NCI-H524 treated with DMSO at 0.1 percent for 48 hours (cell line): ENCODE results near the gene PRKG1.
"Not testable (repeated sequence)": the region's sequence is repeated elsewhere in the genome, so short reads cannot be mapped to it uniquely, and the experiment has no call there.

ENCODE experiments used
- DNase-seq: peaks from one replicate; lab custom pipeline; 2025; lab: John Stamatoyannopoulos, UW

Gene PRKG1

GRCh38 chr10:51117053-51117660, 42.9 kb downstream of the PRKG1 start:
- no peak for DNase-seq

GRCh38 chr10:51117794-51118193, 43.5 kb downstream of the PRKG1 start:
- DNase-seq = no peak

- no peak for DNase-seq
Observed at GRCh38 chr10:51119441-51119840, 45.2 kb downstream of the PRKG1 start.

DNA sequence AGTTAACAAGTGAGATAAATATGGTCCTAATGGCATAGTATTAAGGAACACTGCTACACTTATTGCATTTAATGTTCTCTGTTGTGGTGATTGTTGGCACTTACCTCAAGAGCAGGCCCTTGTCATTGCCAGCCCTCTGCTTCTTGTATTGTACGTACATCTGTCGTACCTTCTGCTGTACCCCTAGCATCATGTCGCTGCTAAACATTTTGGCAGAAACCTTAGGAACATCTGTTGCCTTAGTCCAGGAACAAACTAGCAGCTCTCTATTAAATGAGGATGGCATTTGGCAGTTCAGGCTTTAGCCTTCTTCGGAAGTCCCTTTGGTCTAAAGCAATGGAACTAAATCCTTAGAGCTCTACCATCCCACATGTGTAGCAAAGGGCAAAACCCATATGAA, 47.6 kb downstream of the PRKG1 start:
- peak; percentile 72 for DNase-seq

DNA sequence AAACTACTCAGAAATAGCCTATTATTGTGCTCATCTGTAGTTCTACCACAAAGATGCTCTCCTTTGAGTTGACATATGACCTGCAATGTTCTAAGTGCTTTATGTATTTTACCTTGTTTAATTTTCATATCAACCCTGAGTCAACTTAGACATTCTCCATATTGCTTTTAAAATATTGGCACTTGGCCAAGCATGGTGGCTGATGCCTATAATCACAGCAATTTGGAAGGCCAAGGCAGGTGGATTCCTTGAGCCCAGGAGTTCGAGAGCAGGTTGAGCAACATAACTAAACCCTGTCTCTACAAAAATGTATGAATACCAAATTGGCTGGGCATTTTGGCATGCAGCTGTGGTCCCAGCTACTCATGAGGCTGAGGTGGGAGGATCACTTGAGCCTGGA, 50.6 kb downstream of the PRKG1 start:
- no peak for DNase-seq

- no peak for DNase-seq
Observed at GRCh38 chr10:51125518-51125917, 51.2 kb downstream of the PRKG1 start.

DNA sequence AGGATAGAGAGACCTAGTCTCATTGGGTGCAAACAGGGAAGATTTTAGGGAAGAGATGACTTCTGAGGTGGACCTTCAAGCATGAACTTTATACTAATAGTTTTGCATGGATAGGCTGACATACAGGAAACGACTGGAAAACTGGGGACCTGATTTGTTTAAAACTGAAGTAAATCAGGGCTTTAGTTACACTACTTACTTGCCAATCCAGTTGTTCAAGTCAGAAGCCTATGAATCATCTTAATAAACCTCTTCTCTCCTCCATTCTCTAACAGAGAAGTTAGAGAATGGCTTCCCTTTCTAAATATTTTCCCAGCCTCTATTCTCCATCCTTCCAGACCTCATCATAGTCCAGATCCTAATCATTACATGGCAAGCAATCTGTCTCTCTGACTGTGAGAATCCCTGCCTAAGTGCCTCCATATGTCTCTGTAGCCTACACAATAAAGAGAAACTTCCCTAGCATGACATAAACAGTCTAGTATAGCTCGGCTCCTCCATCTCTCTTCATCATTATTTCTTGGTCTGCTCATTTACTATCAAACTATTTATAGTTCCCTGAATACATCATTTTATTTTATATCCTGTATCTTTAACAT, 55.8 kb downstream of the PRKG1 start:
- DNase-seq = peak; percentile 16

DNA sequence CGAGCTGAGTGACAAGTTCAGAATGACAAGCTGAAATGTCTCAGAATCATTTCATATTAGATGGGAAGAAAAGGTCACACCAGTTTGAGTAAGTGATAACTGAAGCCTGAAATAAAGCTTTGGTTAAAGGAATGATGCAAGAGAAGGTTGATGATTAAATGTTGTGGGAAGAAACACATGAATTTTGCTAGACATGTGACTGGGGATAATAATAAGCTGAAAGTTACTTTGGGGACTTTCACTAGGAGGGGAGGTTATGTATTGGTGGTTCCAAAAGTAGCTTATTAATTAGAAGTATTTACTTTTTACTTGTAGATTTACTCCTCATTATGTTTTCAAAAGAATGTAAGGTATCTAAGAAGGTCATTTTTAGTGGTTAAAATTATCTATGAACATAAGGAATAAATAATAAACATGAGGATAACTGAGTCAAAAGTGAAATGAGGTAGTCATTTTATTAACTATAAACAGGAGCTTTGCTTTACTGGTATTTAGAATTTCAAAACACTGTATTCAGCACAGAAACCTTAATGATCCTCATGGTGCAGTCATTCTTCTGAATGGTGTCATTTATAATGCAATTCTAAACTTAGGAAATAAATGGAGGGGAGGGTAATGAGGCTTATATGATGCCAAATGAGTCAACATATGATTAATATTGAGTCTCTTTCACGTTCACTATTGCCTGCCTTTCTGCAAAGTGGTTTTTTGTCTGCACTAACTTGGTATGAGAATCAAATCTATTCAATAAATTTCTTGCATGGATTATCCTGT, 63.7 kb downstream of the PRKG1 start:
- DNase-seq = no peak

DNA sequence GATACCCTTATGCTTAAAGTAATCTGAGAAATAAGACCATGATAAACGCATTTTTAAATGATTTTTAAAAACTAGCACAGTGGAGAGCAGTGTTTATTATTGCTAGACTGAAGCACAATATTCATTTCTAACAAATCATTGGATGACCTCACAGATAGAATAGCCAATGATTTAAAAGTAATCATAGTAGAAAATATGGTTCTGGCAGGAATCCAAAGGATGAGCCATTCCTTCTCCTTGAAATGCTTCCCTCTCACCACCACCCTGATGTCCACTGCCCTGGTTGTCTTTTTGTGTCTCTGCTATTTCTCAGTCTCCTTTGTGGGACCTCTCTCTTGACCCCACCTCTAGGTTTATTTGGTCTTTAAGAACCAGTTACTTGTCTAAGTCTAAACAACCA, 64.9 kb downstream of the PRKG1 start:
- DNase-seq = no peak

- no peak for DNase-seq
Observed at GRCh38 chr10:51141010-51141409, 66.7 kb downstream of the PRKG1 start.

GRCh38 chr10:51144161-51144781, 70.0 kb downstream of the PRKG1 start:
- DNase-seq = no peak

DNA sequence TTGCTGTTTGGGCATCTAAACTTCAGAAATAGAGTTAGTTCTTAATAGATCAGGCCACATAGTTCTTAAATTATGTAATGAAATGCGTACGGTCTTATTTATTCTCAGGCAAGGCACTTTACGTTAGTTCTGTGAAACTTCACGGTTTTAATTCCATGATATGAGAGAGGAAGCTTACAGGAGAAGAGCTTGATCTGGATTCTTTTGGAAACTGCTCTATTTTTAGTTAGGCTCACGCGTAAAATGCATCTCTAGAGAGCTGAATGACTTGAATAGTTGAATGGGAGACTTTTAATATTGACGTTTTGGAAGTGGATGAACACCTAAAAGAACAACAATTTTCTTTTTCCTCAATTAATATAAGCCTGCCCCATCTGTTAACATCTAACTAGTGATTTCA, 71.1 kb downstream of the PRKG1 start:
- no peak for DNase-seq

- no peak for DNase-seq
Observed at GRCh38 chr10:51147644-51148399, 73.5 kb downstream of the PRKG1 start.

DNA sequence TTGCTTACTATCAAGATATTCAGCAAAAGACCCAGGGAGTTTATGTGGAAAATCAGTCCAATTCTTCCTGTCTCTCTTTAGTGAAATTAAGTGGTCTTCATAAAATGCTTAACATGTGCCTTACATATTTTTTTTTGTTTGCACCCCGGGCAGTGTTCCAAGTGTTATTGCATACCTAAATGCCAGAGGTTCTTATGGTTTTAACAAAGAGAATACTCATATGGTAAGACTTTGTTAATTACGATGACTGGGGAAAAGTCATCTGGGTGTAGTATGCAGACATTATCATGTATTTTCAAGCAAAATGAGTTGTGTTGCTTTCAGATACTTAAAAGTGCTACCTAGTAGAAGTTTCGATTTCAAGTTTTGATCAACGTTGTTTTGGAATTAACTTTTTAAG, 82.6 kb downstream of the PRKG1 start:
- no peak for DNase-seq

GRCh38 chr10:51158832-51159231, 84.5 kb downstream of the PRKG1 start:
- DNase-seq = no peak

GRCh38 chr10:51159841-51160240, 85.6 kb downstream of the PRKG1 start:
- no peak for DNase-seq

- no peak for DNase-seq
Observed at GRCh38 chr10:51162002-51162401, 87.7 kb downstream of the PRKG1 start.

- DNase-seq = not testable (repeated sequence)
Observed at GRCh38 chr10:51163380-51164049, 89.2 kb downstream of the PRKG1 start.

GRCh38 chr10:51168086-51168815, 94.0 kb downstream of the PRKG1 start:
- no peak for DNase-seq

GRCh38 chr10:51169111-51169510, 94.8 kb downstream of the PRKG1 start:
- no peak for DNase-seq
